ENCODE data around the gene IQGAP2.
"Not testable (repeated sequence)": the region's sequence is repeated elsewhere in the genome, so short reads cannot be mapped to it uniquely, and the experiment has no call there.

Gene IQGAP2

DNA sequence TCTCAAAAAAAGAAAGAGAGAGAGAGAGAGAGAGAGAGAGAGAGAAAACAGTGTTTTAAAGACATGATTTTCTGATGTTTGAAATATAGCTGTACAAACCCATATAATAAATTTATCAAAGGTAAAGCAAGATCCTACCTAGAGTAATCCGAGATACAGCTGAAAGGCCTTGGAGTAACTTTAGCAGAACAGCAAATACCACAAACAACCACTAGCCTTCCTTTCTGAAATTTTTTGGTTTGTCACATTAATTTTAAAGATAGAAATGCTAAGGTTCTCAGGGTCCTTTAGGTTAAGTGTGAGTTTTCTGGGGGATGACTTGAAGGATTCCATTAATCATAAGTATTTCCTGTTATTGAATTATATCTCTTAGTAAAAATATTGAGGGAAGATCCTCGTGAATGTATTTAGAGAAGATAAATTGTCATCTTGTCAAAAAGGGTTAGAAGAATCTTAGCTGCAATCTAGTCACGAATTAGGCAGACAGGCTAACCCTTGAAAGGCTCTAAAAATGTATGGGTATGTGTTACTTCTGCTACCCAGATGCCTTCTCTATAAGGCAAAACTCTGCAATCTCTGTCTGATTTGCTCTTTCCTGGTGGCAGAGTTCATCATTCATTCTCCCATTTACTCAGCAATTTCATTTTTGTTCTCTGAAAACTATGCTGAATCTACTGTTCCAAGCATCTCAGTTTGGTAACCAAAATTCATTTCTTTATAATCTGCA is 192.8 kb downstream of the IQGAP2 start:
- in situ Hi-C loops (cut with HindIII; ENCODE audit: low sequenced_read_pairs): no loop called here
- no peak for DNase-seq (ENCODE audit: low read depth)
- TF ChIP-seq, protein P1, sequence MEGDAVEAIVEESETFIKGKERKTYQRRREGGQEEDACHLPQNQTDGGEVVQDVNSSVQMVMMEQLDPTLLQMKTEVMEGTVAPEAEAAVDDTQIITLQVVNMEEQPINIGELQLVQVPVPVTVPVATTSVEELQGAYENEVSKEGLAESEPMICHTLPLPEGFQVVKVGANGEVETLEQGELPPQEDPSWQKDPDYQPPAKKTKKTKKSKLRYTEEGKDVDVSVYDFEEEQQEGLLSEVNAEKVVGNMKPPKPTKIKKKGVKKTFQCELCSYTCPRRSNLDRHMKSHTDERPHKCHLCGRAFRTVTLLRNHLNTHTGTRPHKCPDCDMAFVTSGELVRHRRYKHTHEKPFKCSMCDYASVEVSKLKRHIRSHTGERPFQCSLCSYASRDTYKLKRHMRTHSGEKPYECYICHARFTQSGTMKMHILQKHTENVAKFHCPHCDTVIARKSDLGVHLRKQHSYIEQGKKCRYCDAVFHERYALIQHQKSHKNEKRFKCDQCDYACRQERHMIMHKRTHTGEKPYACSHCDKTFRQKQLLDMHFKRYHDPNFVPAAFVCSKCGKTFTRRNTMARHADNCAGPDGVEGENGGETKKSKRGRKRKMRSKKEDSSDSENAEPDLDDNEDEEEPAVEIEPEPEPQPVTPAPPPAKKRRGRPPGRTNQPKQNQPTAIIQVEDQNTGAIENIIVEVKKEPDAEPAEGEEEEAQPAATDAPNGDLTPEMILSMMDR (IDR thresholded peaks at IDR 0.05; ENCODE audit: low read depth, low read length, missing control alignments): no peak
- H3K4me3 ChIP-seq (ENCODE audit: low read depth, low read length): no peak overlapping the region

DNA sequence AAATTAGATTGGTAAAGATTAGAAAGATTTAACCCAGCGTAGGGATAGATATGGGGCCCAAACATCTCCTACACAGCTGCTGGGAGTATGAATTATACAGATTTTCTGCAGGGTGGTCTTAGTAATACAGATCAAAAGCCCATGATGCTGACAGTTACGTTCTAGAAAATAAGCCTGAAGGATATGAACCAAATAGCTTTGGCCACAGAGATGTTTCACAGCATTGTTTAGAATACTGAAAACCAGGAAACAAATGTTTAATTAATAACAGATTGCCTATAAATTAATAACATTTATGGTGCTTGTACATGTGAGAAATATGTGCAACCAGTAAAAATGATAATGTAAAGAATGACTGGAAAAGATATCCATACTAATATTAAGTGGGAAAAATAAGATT is 195.4 kb downstream of the IQGAP2 start:
- TF ChIP-seq, protein P1 (IDR thresholded peaks at IDR 0.05; ENCODE audit: low read depth, low read length, missing control alignments): no peak
- in situ Hi-C loops (cut with HindIII; ENCODE audit: low sequenced_read_pairs): no loop called here
- H3K4me3 ChIP-seq (ENCODE audit: low read depth, low read length): no peak overlapping the region
- DNase-seq (ENCODE audit: low read depth): no peak

DNA sequence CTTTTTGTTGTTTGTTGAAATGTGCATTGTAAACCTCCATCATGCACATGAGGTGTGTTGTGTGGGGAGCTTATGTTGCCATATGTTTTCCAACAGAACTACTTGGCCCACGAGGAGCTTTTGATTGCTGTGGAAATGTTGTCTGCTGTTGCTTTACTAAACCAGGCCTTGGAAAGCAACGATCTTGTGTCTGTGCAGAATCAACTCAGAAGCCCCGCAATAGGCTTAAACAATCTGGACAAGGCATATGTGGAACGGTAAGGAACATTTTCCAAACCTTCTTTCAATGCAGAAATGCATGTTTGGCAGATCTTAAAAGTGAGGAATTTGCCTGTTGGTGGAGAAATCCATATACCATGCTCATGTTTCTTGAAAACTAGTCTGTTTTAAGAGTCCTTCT is 197.6 kb downstream of the IQGAP2 start:
- TF ChIP-seq, protein P1 (IDR thresholded peaks at IDR 0.05; ENCODE audit: low read depth, low read length, missing control alignments): no peak
- H3K4me3 ChIP-seq (ENCODE audit: low read depth, low read length): no peak overlapping the region
- DNase-seq (ENCODE audit: low read depth): no peak
- in situ Hi-C loops (cut with HindIII; ENCODE audit: low sequenced_read_pairs): no loop called here

DNA sequence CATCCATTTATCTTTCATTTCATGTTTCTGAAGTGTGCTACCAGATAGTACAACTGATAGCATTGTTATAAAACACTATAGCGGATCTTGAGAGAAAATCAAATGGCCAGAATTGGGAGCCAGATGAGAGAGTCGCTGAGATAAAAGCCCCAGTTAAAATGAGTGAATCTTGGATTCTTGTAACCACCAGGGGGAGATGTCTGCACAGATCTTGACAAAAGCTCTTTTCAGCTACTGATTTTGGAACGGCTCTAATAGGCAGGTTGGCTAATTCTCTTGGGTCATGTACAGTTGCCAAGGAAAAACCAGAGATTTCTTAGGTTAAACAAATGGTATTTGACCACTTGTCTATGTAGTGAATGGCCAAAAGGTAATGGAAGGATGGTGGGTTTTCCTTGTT is 198.4 kb downstream of the IQGAP2 start:
- in situ Hi-C loops (cut with HindIII; ENCODE audit: low sequenced_read_pairs): no loop called here
- DNase-seq (ENCODE audit: low read depth): peak; percentile 72

DNA sequence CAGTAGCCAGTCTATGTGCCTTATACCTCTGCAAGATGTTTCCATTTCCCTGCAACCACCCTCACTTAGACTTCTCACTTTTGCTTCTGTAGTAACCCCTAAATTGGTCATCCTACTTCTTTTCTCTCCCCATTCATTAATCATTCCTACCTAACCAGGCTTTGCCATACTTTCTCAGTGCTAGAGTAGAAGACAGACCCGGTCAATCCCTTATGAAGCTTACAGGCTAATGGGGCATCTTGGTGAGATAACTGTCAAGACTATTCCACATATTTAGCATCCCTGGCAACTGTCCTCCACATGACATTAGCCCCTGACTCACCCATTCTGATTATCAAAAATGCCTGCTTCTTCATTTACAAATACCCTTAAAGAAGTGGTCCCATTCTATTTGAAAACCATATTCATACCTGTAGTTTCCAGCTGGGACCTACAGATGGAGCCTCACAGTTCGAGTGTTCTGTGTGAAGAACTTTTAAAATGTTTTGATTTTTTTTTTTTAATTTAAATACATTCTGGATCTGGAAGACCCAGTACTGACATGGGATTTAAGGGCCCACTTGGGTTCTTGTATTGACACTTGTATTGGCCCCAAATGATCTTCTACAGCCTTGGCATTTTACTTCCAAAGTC is 199.1 kb downstream of the IQGAP2 start:
- in situ Hi-C loops (cut with HindIII; ENCODE audit: low sequenced_read_pairs): no loop called here
- no peak for DNase-seq (ENCODE audit: low read depth)
- H3K4me3 ChIP-seq (ENCODE audit: low read depth, low read length): no peak overlapping the region
- TF ChIP-seq, protein P1 (IDR thresholded peaks at IDR 0.05; ENCODE audit: low read depth, low read length, missing control alignments): peak; percentile 63

More for the DNA sequence above, 198.4 kb downstream of the IQGAP2 start:
- H3K4me3 ChIP-seq (ENCODE audit: low read depth, low read length): no peak overlapping the region
- TF ChIP-seq, protein P1 (IDR thresholded peaks at IDR 0.05; ENCODE audit: low read depth, low read length, missing control alignments): peak; percentile 71

DNA sequence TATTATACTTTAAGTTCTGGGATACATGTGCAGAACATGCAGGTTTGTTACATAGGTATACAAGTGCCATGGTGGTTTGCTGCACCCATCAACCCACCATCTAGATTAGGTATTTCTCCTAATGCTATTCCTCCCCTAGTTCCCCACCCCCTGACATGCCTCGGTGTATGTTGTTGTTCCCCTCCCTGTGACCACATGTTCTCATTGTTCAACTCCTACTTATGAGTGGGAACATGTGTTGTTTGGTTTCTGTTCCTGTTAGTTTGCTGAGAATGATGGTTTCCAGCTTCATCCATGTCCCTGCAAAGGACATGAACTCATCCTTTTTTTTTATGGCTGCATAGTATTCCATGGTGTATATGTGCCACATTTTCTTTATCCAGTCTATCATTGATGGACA is 200.9 kb downstream of the IQGAP2 start:
- H3K4me3 ChIP-seq (ENCODE audit: low read depth, low read length); in situ Hi-C loops (cut with HindIII; ENCODE audit: low sequenced_read_pairs): not testable (repeated sequence)

DNA sequence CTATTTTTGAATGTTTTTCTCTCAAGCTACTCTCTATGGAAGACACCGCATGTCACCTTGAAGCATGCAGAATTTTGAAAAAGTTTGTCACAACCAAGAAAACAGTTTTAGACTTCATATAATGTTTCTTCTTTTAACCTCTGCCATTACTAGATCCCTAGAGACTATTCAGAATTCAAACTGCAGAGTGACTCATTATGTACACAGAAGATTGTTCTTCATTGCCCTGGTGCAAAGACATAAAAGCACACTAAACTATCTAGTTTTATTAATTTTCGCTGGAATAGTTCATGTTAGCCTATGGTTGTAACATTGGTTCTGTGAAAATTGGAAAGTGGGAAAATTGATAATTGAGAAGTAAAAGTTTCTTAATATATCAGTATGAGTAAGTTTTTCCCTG is 201.8 kb downstream of the IQGAP2 start:
- DNase-seq (ENCODE audit: low read depth): no peak

More for the DNA sequence above, 200.9 kb downstream of the IQGAP2 start:
- DNase-seq (ENCODE audit: low read depth): not testable (repeated sequence)

More for the DNA sequence above, 201.8 kb downstream of the IQGAP2 start:
- in situ Hi-C loops (cut with HindIII; ENCODE audit: low sequenced_read_pairs): no loop called here
- TF ChIP-seq, protein P1 (IDR thresholded peaks at IDR 0.05; ENCODE audit: low read depth, low read length, missing control alignments): no peak
- no peak overlapping the region for H3K4me3 ChIP-seq (ENCODE audit: low read depth, low read length)

Data from astrocyte of the cerebellum (primary cell).